Neural progenitor cell (in vitro differentiated cells): ENCODE measurements around the gene MPP1. TPM values are rescaled to one million over a fixed set of nuclear protein-coding genes. Genes with fewer than 3 reads are reported as not detected.
A peak's percentile ranks its signal among the peaks of the same experiment; 100 is the strongest.

Experiments
- DNase-seq: peaks from one replicate; pipeline ENCODE4 v3.0.0-alpha.2; 2016; ENCODE audit warnings: low spot score
- H2AFZ ChIP-seq: fragments of 200-600 bp; sonication (generic); replicated peaks from 2 replicates; pipeline ENCODE4 v1.6.1; 2016; ENCODE audit warnings: antibody characterized with exemption
- H3F3A ChIP-seq: fragments of 200-600 bp; sonication (generic); 2 replicates; pipeline ENCODE4 v1.6.1; 2016; ENCODE audit warnings: antibody characterized with exemption, low read depth
- H3K27ac ChIP-seq: fragments of 200-600 bp; sonication (generic); 2 replicates; pipeline ENCODE4 v1.5.1; 2016; ENCODE audit warnings: mild to moderate bottlenecking
- H3K27me3 ChIP-seq: fragments of 200-600 bp; sonication (generic); 2 replicates; pipeline ENCODE4 v1.6.1; 2016; ENCODE audit warnings: mild to moderate bottlenecking, moderate library complexity
- H3K36me3 ChIP-seq: fragments of 200-600 bp; sonication (generic); 2 replicates; pipeline ENCODE4 v1.5.1; 2016
- H3K4me1 ChIP-seq: fragments of 200-600 bp; sonication (generic); 2 replicates; pipeline ENCODE4 v1.6.1; 2016; ENCODE audit warnings: mixed run types
- H3K4me2 ChIP-seq: fragments of 200-600 bp; sonication (generic); 2 replicates; pipeline ENCODE4 v1.6.1; 2016
- H3K4me3 ChIP-seq: fragments of 200-600 bp; sonication (generic); 2 replicates; pipeline ENCODE4 v1.5.1; 2016
- H3K79me2 ChIP-seq: fragments of 200-600 bp; sonication (generic); 2 replicates; pipeline ENCODE4 v1.6.1; 2016; ENCODE audit warnings: low read depth
- H3K9ac ChIP-seq: fragments of 200-600 bp; sonication (generic); 2 replicates; pipeline ENCODE4 v1.6.1; 2016
- H3K9me3 ChIP-seq: fragments of 200-600 bp; sonication (generic); 2 replicates; pipeline ENCODE4 v1.5.1; 2016; ENCODE audit warnings: low read depth
- H4K20me1 ChIP-seq: fragments of 200-600 bp; sonication (generic); 2 replicates; pipeline ENCODE4 v1.6.1; 2016; ENCODE audit warnings: low read depth
- H3K27ac Mint-ChIP-seq: 3 replicates; pipeline ENCODE4 v1.8.0; 2021; ENCODE audit warnings: mixed read lengths
- H3K27me3 Mint-ChIP-seq: 2 replicates; pipeline ENCODE4 v1.8.0; 2022; ENCODE audit warnings: low read depth, mild to moderate bottlenecking, inconsistent platforms, moderate library complexity, mixed read lengths; ENCODE audit not compliant: insufficient read depth
- H3K36me3 Mint-ChIP-seq: 3 replicates; pipeline ENCODE4 v1.8.0; 2021; ENCODE audit warnings: mixed read lengths
- H3K4me1 Mint-ChIP-seq: 3 replicates; pipeline ENCODE4 v1.8.0; 2021; ENCODE audit warnings: mixed read lengths
- H3K4me3 Mint-ChIP-seq: 3 replicates; pipeline ENCODE4 v1.8.0; 2021; ENCODE audit warnings: mild to moderate bottlenecking, moderate library complexity, mixed read lengths
- H3K9me3 Mint-ChIP-seq: 3 replicates; pipeline ENCODE4 v1.8.0; 2020; ENCODE audit warnings: mixed read lengths
- CTCF ChIP-seq: fragments of 200-600 bp; sonication (generic); IDR thresholded peaks from 2 replicates; pipeline ENCODE4 v1.5.1; 2017; ENCODE audit warnings: antibody characterized with exemption, mild to moderate bottlenecking
- EZH2 ChIP-seq: fragments of 200-600 bp; sonication (generic); IDR thresholded peaks from 2 replicates; pipeline ENCODE4 v1.6.1; 2017; ENCODE audit warnings: antibody characterized with exemption, mild to moderate bottlenecking, moderate library complexity
- EZH2phosphoT487 ChIP-seq: fragments of 200-600 bp; sonication (generic); IDR thresholded peaks from 2 replicates; pipeline ENCODE4 v1.6.1; 2017; ENCODE audit warnings: antibody characterized with exemption
- total RNA-seq: library from RNA; depleted of rRNA; stranded (reverse); fragments of >200 nt; gene quantifications from 2 replicates; pipeline ENCODE4 v1.2.3, GENCODE V29; 2015; ENCODE audit warnings: low replicate concordance

The MPP1 gene
- total RNA-seq, 1 donor from 2014 or later: not detected

GRCh38 chrX:154749856-154750255, 55.4 kb downstream of the MPP1 start:
- Histone ChIP-seq H3F3A (peaks cover 3% of the 10 kb centered on the region), H2AFZ (no peak overlapping the region), H3K4me2 (no peak overlapping the region), H3K4me1 (no peaks in the 10 kb centered on the region), H3K9me3 (no peaks in the 10 kb centered on the region), H3K27ac (no peak overlapping the region), H3K4me3 (no peak overlapping the region), H3K36me3 (no peaks in the 10 kb centered on the region), H3K27me3 (peaks cover 65% of the 10 kb centered on the region), H3K9ac (no peak overlapping the region), H4K20me1 (no peaks in the 10 kb centered on the region), H3K79me2 (no peaks in the 10 kb centered on the region)
- no peak for DNase-seq
- peaks cover 35% of the 10 kb centered on the region for H3K27me3 Mint-ChIP-seq
- TF ChIP-seq CTCF (no peak), EZH2phosphoT487 (peak; percentile 54)
- peaks cover 2% of the 10 kb centered on the region for H3K36me3 Mint-ChIP-seq
- peaks cover 3% of the 10 kb centered on the region for H3K4me1 Mint-ChIP-seq
- peaks cover 16% of the 10 kb centered on the region for H3K9me3 Mint-ChIP-seq
- H3K27ac Mint-ChIP-seq: no peak overlapping the region
- H3K4me3 Mint-ChIP-seq: no peak overlapping the region

- H3K4me1 ChIP-seq: no peaks in the 10 kb centered on the region
- H3K4me3 ChIP-seq: no peak overlapping the region
- H2AFZ ChIP-seq: no peak overlapping the region
- peaks cover 35% of the 10 kb centered on the region for H3K27me3 Mint-ChIP-seq
- H3K9me3 Mint-ChIP-seq: peaks cover 15% of the 10 kb centered on the region
- TF ChIP-seq CTCF: peak; percentile 66
- TF ChIP-seq EZH2: no peak
- H3F3A ChIP-seq: peaks cover 3% of the 10 kb centered on the region
- no peak overlapping the region for H3K4me3 Mint-ChIP-seq
- DNase-seq: peak; percentile 60
- no peak overlapping the region for H3K9ac ChIP-seq
- H3K4me1 Mint-ChIP-seq: peaks cover 3% of the 10 kb centered on the region
- no peaks in the 10 kb centered on the region for H3K9me3 ChIP-seq
- no peaks in the 10 kb centered on the region for H3K79me2 ChIP-seq
- H3K36me3 ChIP-seq: no peaks in the 10 kb centered on the region
- H3K27ac ChIP-seq: no peak overlapping the region
- peaks cover 55% of the 10 kb centered on the region for H3K27me3 ChIP-seq
- H4K20me1 ChIP-seq: no peaks in the 10 kb centered on the region
- no peak overlapping the region for H3K27ac Mint-ChIP-seq
- H3K4me2 ChIP-seq: no peak overlapping the region
- H3K36me3 Mint-ChIP-seq: peaks cover 2% of the 10 kb centered on the region
Measured at GRCh38 chrX:154748712-154749339, 56.5 kb downstream of the MPP1 start.

GRCh38 chrX:154742613-154743012, 62.7 kb downstream of the MPP1 start:
- Histone ChIP-seq H3F3A (no peaks in the 10 kb centered on the region), H3K4me2 (no peak overlapping the region)
- H3K9me3 Mint-ChIP-seq: peaks cover 3% of the 10 kb centered on the region

More at GRCh38 chrX:154742613-154743012, 62.7 kb downstream of the MPP1 start:
- Mint-ChIP-seq H3K27ac (no peak overlapping the region), H3K27me3 (peaks cover 3% of the 10 kb centered on the region), H3K36me3 (no peaks in the 10 kb centered on the region), H3K4me1 (no peaks in the 10 kb centered on the region), H3K4me3 (no peak overlapping the region)
- Histone ChIP-seq H3K27ac (no peak overlapping the region), H3K9ac (no peak overlapping the region), H3K9me3 (no peaks in the 10 kb centered on the region), H3K4me3 (no peak overlapping the region), H3K27me3 (no peaks in the 10 kb centered on the region), H4K20me1 (no peaks in the 10 kb centered on the region), H3K36me3 (no peaks in the 10 kb centered on the region), H3K4me1 (no peaks in the 10 kb centered on the region), H3K79me2 (no peaks in the 10 kb centered on the region), H2AFZ (no peak overlapping the region)
- no peak for DNase-seq
- TF ChIP-seq EZH2phosphoT487 (no peak), CTCF (no peak), EZH2 (no peak)
